Endometrial microvascular endothelial cells (primary cell): Measurements from ENCODE around the gene FBXO48. TPM values are rescaled to one million over a fixed set of nuclear protein-coding genes. Genes with fewer than 3 reads are reported as not detected.
"Not testable (repeated sequence)": the region's sequence is repeated elsewhere in the genome, so short reads cannot be mapped to it uniquely, and the experiment has no call there.

Experiments
- in situ Hi-C: cut with HindIII; loops from 2 replicates; pipeline ENCODE4 v1.10.0; 2017; ENCODE audit warnings: low sequenced_read_pairs, low pct_unique_long_range_greater_than_20kb; ENCODE audit errors: inconsistent ontology term
- total RNA-seq: library from RNA; depleted of rRNA; stranded (reverse); fragments of >200 nt; gene quantifications from one replicate; pipeline ENCODE4 v1.2.3, GENCODE V29; 2015; ENCODE audit errors: inconsistent ontology term

The FBXO48 gene
- total RNA-seq, 1 donor from 2014 or later: 1.8 TPM

GRCh38 chr2:68446425-68446824, 20.7 kb downstream of the FBXO48 start:
- in situ Hi-C loops: not testable (repeated sequence)

GRCh38 chr2:68441994-68442322, 25.1 kb downstream of the FBXO48 start:
- in situ Hi-C loops: no loop called here

GRCh38 chr2:68441179-68441993, 25.7 kb downstream of the FBXO48 start:
- in situ Hi-C loops: no loop called here

- in situ Hi-C loops: no loop called here
These were observed 28.4 kb downstream of the FBXO48 start for GRCh38 chr2:68438455-68439303.

- in situ Hi-C loops: no loop called here
These were observed 30.8 kb downstream of the FBXO48 start for GRCh38 chr2:68436270-68436669.

- in situ Hi-C loops: no loop called here
These were observed 31.5 kb downstream of the FBXO48 start for GRCh38 chr2:68435615-68436014.

- in situ Hi-C loops: no loop called here
These were observed 32.1 kb downstream of the FBXO48 start for GRCh38 chr2:68434981-68435380.

GRCh38 chr2:68432696-68433658, 34.1 kb downstream of the FBXO48 start:
- in situ Hi-C loops: no loop called here

- in situ Hi-C loops: no loop called here
These were observed 35.6 kb downstream of the FBXO48 start for GRCh38 chr2:68431316-68431972.

- in situ Hi-C loops: no loop called here
These were observed 37.7 kb downstream of the FBXO48 start for GRCh38 chr2:68429311-68429826.

- in situ Hi-C loops: no loop called here
These were observed 38.3 kb downstream of the FBXO48 start for GRCh38 chr2:68428746-68429145.

- in situ Hi-C loops: no loop called here
These were observed 39.0 kb downstream of the FBXO48 start for GRCh38 chr2:68428126-68428525.

GRCh38 chr2:68426848-68427579, 40.1 kb downstream of the FBXO48 start:
- in situ Hi-C loops: no loop called here

- in situ Hi-C loops: no loop called here
These were observed 40.6 kb downstream of the FBXO48 start for GRCh38 chr2:68426446-68426845.

GRCh38 chr2:68425503-68425902, 41.6 kb downstream of the FBXO48 start:
- in situ Hi-C loops: no loop called here

- in situ Hi-C loops: no loop called here
These were observed 43.0 kb downstream of the FBXO48 start for GRCh38 chr2:68423966-68424650.

GRCh38 chr2:68420254-68420910, 46.7 kb downstream of the FBXO48 start:
- in situ Hi-C loops: no loop called here
